K562 (cell line): ENCODE data around the gene SF3B4. TPM values are rescaled to one million over a fixed set of nuclear protein-coding genes. Genes with fewer than 3 reads are reported as not detected.
A peak's percentile ranks its signal among the peaks of the same experiment; 100 is the strongest.

Source experiments
- CCNT2 ChIP-seq: IDR thresholded peaks from 2 replicates; pipeline ENCODE4 v1.6.1; 2011; ENCODE audit warnings: borderline replicate concordance, low read depth, mild to moderate bottlenecking, moderate library complexity, mixed read lengths, low read length; ENCODE audit not compliant: insufficient read length; ENCODE audit errors: extremely low read depth
- CREBBP ChIP-seq: IDR thresholded peaks from one replicate; pipeline ENCODE4 v1.6.1; 2012; ENCODE audit warnings: low read depth, mild to moderate bottlenecking, control low read depth, inconsistent platforms, low read length
- DPF2 ChIP-seq: fragments of 450-650 bp; IDR thresholded peaks from 2 replicates; pipeline ENCODE4 v1.6.1; 2016
- FOSL1 ChIP-seq: fragments of 200-800 bp; sonication (Bioruptor generic); conservative IDR thresholded peaks from 2 replicates; pipeline ENCODE4 v1.6.1; 2016; ENCODE audit warnings: missing genetic modification characterization, missing compliant biosample characterization
- GABPA ChIP-seq: fragments of 200-800 bp; sonication (Bioruptor generic); conservative IDR thresholded peaks from 2 replicates; pipeline ENCODE4 v1.6.1; 2016; ENCODE audit warnings: low read depth, missing genetic modification characterization, missing compliant biosample characterization
- KAT8 ChIP-seq: fragments of 450-650 bp; IDR thresholded peaks from 2 replicates; pipeline ENCODE4 v1.6.1; 2016; ENCODE audit warnings: low read depth, mild to moderate bottlenecking
- MAFF ChIP-seq: IDR thresholded peaks from 2 replicates; pipeline ENCODE4 v1.6.1; 2012; ENCODE audit warnings: low read length, improper control_type of control experiment
- MTA1 ChIP-seq: fragments of 450-650 bp; IDR thresholded peaks from 2 replicates; pipeline ENCODE4 v1.6.1; 2017; ENCODE audit warnings: borderline replicate concordance
- MTA3 ChIP-seq: fragments of 450-650 bp; formaldehyde crosslinking; IDR thresholded peaks from 2 replicates; pipeline ENCODE4 v1.6.1; 2017; ENCODE audit warnings: mild to moderate bottlenecking, borderline replicate concordance
- NCOA4 ChIP-seq: fragments of 450-650 bp; IDR thresholded peaks from 2 replicates; pipeline ENCODE4 v1.6.1; 2018; ENCODE audit warnings: mild to moderate bottlenecking; ENCODE audit not compliant: partially characterized antibody
- NFIC ChIP-seq: fragments of 450-650 bp; IDR thresholded peaks from 2 replicates; pipeline ENCODE4 v1.6.1; 2017; ENCODE audit warnings: mild to moderate bottlenecking, inconsistent platforms
- NFXL1 ChIP-seq: fragments of 450-650 bp; formaldehyde crosslinking; IDR thresholded peaks from 2 replicates; pipeline ENCODE4 v1.4.0; 2021; ENCODE audit warnings: mild to moderate bottlenecking
- RBM22 ChIP-seq: fragments of 200-400 bp; formaldehyde crosslinking; IDR thresholded peaks from 2 replicates; pipeline ENCODE4 v1.6.1; 2018; ENCODE audit warnings: low read length, low read depth; ENCODE audit not compliant: poor library complexity, severe bottlenecking
- RHOXF2B ChIP-seq: fragments of 250-450 bp; sonication (Bioruptor Pico); conservative IDR thresholded peaks from 2 replicates; pipeline ENCODE4 v1.5.1; 2021
- SIRT6 ChIP-seq: IDR thresholded peaks from one replicate; pipeline ENCODE4 v1.6.1; 2012; ENCODE audit warnings: low read depth, mild to moderate bottlenecking, control low read depth, inconsistent platforms, low read length, moderate library complexity
- SRSF3 ChIP-seq: fragments of 200-400 bp; formaldehyde crosslinking; IDR thresholded peaks from 2 replicates; pipeline ENCODE4 v1.6.1; 2016; ENCODE audit warnings: mild to moderate bottlenecking, low read length, moderate library complexity; ENCODE audit not compliant: insufficient read depth
- TCF7 ChIP-seq: sonication (generic); IDR thresholded peaks from 2 replicates; pipeline ENCODE4 v1.6.1; 2016; ENCODE audit warnings: antibody characterized with exemption, borderline replicate concordance
- TFAM ChIP-seq: fragments of 250-450 bp; sonication (Bioruptor Pico); conservative IDR thresholded peaks from 2 replicates; pipeline ENCODE4 v1.5.0; 2021; ENCODE audit warnings: mild to moderate bottlenecking, moderate library complexity
- ZNF431 ChIP-seq: sonication (generic); formaldehyde crosslinking; IDR thresholded peaks from 2 replicates; pipeline ENCODE4 v1.8.0; 2022; ENCODE audit warnings: mild to moderate bottlenecking, missing genetic modification reagents
- ZNF444 ChIP-seq: fragments of 250-450 bp; sonication (Bioruptor Pico); IDR thresholded peaks from 2 replicates; pipeline ENCODE4 v1.4.0; 2020; ENCODE audit warnings: mild to moderate bottlenecking, moderate library complexity
- polyA plus RNA-seq, 8 experiments: library from polyadenylated mRNA; depleted of rRNA in 4 of 8; stranded (reverse) in 5 of 8; unstranded in 3 of 8; fragments of >200 nt; fragmentation: Nextera tagmentation in 2 of 8; fragmentation: Illumina TruSeq in 1 of 8; extraction: Ambion mirVana in 2 of 8; extraction: Trizol in 1 of 8; gene quantifications; 2 replicates each; pipeline versions ENCODE4 v1.2.1 to v1.2.3, GENCODE V29; 2011 to 2014; ENCODE audit warnings: inconsistent platforms in 1 of 8, missing spikeins in 1 of 8
- total RNA-seq, 7 experiments: library from RNA; depleted of rRNA in 6 of 7; stranded (reverse); fragments of >200 nt in 6 of 7; fragmentation: Illumina TruSeq in 2 of 7; extraction: Trizol in 2 of 7; gene quantifications; 2 replicates each; pipeline versions ENCODE4 v1.2.1 to v1.2.3, GENCODE V29; 2011 to 2021; ENCODE audit warnings: low replicate concordance in 1 of 7
- TF ChIP-seq, protein P1 (sequence below): fragments of 250-450 bp; sonication (Bioruptor Pico); IDR thresholded peaks from 2 replicates; pipeline ENCODE4 v1.5.0; 2022; ENCODE audit warnings: mild to moderate bottlenecking
- TF ChIP-seq, protein P2 (sequence below), 2 experiments: fragments of 450-650 bp; IDR thresholded peaks; 2 replicates each; pipeline ENCODE4 v1.6.1; 2016
- TF ChIP-seq, protein P3 (sequence below): fragments of 450-650 bp; conservative IDR thresholded peaks from 2 replicates; pipeline ENCODE4 v1.6.1; 2016; ENCODE audit warnings: missing genetic modification characterization, low read depth, mild to moderate bottlenecking, control low read depth, missing compliant biosample characterization

The SF3B4 gene
- total and polyA plus RNA-seq, 9 of the 15 experiments (the other 6 are each of a cell fraction or from before 2014, with no cell fraction given): 3.0 to 88.0 (median 26.1) TPM

DNA sequence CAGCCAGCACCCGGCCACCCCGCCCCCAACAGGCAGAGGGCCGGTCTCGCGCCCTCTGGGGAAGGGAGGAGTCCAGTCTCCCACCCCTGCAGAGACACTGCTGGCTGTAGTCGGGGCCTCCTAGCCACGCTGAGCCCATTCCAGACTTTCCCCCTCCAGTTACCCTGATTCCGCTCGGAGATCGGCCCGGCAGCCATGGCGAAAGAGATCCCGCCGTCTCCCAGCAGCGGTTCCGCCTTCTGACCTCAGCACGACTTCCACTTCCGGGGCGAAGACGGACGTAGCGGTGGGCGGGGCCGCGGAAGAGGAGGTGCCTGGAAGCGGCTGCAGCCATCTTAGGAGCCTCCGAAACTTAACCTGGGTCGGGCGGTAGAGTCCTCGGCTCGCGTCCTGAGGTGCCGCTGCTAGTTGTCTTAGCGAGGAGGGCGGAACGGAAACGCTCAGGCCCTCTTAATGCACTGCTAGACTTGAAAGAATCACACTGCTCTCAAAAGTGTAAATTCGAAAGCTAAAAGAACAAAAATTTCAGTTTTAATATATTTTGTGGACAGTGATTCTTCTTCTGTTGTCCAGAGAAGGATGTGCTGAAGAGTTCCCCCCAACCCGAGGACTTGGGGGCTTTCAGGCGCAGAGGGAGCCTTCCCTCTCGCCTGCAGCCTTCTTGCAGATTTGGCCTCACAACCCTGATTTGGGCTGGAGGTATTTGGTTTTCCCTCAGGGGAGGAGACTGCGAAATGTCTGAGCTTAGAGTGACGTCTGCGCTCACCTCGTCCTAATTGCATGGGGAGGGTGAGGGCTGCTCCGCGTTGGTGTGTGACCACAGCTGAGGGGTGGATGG, at the start of gene SF3B4 (continued):
- no peak for TF ChIP-seq MTA1
- TF ChIP-seq ZNF444: no peak
- TF ChIP-seq RBM22: no peak
- TF ChIP-seq CCNT2: no peak
- no peak for TF ChIP-seq NCOA4
- TF ChIP-seq KAT8: peak; percentile 86
- TF ChIP-seq MAFF: no peak
- no peak for TF ChIP-seq NFIC
- TF ChIP-seq TCF7: no peak
- TF ChIP-seq NFXL1 (CRISPR knock-in tag): no peak
- TF ChIP-seq DPF2: no peak
- no peak for TF ChIP-seq FOSL1 (tag)
- no peak for TF ChIP-seq ZNF431 (CRISPR knock-in tag)
- peak; percentile 98 for TF ChIP-seq GABPA (tag)
- no peak for TF ChIP-seq RHOXF2B (CRISPR knock-in tag)
- TF ChIP-seq, protein P1, sequence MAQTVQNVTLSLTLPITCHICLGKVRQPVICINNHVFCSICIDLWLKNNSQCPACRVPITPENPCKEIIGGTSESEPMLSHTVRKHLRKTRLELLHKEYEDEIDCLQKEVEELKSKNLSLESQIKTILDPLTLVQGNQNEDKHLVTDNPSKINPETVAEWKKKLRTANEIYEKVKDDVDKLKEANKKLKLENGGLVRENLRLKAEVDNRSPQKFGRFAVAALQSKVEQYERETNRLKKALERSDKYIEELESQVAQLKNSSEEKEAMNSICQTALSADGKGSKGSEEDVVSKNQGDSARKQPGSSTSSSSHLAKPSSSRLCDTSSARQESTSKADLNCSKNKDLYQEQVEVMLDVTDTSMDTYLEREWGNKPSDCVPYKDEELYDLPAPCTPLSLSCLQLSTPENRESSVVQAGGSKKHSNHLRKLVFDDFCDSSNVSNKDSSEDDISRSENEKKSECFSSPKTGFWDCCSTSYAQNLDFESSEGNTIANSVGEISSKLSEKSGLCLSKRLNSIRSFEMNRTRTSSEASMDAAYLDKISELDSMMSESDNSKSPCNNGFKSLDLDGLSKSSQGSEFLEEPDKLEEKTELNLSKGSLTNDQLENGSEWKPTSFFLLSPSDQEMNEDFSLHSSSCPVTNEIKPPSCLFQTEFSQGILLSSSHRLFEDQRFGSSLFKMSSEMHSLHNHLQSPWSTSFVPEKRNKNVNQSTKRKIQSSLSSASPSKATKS: no peak
- TF ChIP-seq CREBBP: no peak
- TF ChIP-seq SRSF3: no peak
- TF ChIP-seq MTA3: peak; percentile 64; the same call in 1 of the 2 replicates
- TF ChIP-seq SIRT6: no peak
- TF ChIP-seq, protein P2, sequence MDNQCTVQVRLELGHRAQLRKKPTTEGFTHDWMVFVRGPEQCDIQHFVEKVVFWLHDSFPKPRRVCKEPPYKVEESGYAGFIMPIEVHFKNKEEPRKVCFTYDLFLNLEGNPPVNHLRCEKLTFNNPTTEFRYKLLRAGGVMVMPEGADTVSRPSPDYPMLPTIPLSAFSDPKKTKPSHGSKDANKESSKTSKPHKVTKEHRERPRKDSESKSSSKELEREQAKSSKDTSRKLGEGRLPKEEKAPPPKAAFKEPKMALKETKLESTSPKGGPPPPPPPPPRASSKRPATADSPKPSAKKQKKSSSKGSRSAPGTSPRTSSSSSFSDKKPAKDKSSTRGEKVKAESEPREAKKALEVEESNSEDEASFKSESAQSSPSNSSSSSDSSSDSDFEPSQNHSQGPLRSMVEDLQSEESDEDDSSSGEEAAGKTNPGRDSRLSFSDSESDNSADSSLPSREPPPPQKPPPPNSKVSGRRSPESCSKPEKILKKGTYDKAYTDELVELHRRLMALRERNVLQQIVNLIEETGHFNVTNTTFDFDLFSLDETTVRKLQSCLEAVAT (IDR thresholded peaks at IDR 0.05): 0 out of 4 replicates have a peak, but pooled peaks of 1 of the 2 experiments have one; percentile 21
- TF ChIP-seq, protein P3, sequence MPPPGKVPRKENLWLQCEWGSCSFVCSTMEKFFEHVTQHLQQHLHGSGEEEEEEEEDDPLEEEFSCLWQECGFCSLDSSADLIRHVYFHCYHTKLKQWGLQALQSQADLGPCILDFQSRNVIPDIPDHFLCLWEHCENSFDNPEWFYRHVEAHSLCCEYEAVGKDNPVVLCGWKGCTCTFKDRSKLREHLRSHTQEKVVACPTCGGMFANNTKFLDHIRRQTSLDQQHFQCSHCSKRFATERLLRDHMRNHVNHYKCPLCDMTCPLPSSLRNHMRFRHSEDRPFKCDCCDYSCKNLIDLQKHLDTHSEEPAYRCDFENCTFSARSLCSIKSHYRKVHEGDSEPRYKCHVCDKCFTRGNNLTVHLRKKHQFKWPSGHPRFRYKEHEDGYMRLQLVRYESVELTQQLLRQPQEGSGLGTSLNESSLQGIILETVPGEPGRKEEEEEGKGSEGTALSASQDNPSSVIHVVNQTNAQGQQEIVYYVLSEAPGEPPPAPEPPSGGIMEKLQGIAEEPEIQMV: no peak
- no peak for TF ChIP-seq TFAM (CRISPR knock-in tag)
